ENCODE measurements around the gene C1QL4.
A peak's percentile ranks its signal among the peaks of the same experiment; 100 is the strongest.

C1QL4 gene

GRCh38 chr12:49347311-49348193 is 10.6 kb upstream of the C1QL4 start:
- DNase-seq, result peak; percentile 82

DNA sequence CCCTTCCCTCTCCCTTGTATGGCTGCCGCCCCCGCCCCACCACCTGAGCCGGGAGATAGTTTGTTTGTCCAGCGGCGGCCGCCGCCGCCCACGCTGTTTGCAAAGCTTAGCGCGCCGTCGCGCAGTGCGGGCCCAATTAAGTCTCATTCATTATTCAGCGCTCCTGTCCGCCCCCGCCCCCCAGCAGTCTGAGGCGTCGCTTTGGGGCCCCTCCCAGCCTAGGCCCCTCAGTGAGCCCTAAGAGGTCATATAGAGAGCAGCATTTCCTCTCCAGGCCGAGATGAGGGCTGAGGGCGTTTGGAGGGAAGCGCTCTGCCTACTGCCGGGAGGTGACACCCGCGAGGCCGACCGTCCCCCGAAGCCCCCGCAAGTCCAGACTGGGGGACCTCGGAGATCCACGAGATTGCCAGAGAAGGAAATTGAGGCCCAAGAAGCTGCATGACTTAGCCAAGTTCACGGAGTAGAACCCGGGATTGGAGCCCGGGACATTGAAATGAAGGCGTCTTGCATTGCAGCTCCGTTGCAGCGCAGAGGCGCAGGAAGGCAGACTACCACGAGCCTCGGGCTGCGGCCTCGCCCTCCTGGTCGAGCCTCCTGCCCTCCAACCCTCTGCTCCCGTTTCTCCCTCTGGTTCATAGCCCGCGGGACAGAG is 9.8 kb upstream of the C1QL4 start, which contains the start of gene DNAJC22:
Gene DNAJC22 (plus strand): TSS at position 230 of the 652 bp plus-strand sequence. CDS start 1,985 bp downstream, outside the sequence.
- no peak for DNase-seq

DNA sequence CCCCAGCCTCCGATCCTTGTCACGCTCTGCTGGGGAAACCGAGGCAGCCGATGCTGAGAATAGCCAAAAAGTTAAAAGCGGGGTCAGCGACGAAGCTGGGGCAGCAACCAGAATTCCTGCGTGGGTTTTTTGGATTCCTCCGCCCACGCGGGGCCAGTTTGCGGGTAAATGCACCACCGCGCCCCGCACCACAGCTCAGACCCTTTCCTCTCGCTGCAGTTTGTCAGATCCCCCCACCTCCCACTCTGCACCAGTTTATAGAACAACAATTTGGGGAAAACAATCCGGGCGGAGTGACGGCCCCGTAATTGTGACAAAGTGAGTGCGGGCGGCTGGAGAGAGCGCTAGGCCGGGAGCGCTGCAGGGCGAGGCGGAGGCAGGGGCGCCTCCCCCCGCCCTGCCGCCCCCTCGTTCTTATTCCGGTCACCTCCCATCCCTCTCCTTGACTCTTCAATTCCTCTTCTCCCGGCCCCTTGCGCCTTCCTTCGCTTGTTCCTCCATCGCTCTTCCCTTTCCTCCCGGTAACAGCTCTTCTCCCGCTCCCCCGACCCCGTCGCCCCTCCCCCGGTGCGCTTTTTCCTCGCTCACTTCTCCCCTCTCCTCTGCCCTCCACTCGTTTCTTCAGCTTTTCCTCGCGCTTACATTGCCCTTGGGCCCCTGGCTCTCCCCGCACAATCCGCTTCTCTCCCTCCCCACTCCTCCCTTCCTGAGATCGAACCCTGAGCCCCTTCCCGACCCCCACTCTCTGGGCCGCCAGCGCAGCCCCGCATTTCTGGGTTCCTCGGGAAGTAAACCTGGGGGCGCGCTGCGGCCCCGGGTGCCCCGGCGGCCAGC is 9.1 kb upstream of the C1QL4 start:
- DNase-seq, result no peak

GRCh38 chr12:49345051-49345824 is 8.2 kb upstream of the C1QL4 start:
- DNase-seq, result no peak

GRCh38 chr12:49344486-49345050 is 7.6 kb upstream of the C1QL4 start:
- no peak for DNase-seq

DNA sequence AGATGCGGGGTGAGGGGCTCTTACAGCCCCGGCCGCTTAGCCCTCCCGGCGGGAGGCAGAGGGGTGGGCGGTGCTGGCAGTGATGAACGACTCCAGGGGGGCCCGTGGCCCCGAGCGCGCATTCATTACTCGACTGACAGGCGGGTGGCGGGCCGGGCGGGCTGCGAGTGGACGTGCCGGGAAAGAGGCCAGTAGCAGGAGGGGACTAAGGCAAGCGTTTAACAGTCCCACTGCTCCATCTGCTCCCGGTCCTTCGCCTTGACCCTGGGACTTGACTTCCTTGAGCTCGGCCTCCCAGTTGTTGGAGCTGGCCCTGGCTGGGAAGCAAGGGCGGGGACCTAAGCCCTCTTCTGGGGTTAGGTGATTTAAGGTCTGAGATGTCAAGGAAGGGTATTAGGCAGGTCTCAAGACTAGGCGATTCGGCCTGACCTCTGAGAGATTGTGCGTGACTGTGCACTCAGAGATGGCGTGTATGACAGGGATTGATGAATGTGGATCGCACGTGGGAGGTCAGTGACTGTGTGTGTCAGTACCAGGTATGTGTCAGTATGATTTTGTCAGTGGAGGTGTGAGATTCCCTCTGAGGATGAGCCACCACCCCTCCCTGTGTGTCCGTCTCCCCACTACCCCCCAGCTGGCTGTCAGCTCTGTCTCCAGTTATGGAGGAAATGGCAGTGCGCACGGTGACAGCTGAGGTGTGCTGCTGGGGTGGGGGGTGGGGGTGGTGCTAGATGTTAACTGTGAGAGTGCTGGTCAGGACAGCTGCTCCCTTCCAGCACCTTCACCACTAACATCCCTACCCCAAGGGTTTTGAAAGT is 6.1 kb upstream of the C1QL4 start:
- DNase-seq, result no peak

- DNase-seq, result peak; percentile 65
Observed at GRCh38 chr12:49342066-49342913, 5.3 kb upstream of the C1QL4 start.

GRCh38 chr12:49341777-49342065 is 4.7 kb upstream of the C1QL4 start:
- DNase-seq, result no peak

GRCh38 chr12:49340971-49341776 is 4.2 kb upstream of the C1QL4 start:
- DNase-seq, result no peak

GRCh38 chr12:49340095-49340870 is 3.3 kb upstream of the C1QL4 start:
- no peak for DNase-seq

- DNase-seq, result no peak
Observed at GRCh38 chr12:49339464-49339861, 2.5 kb upstream of the C1QL4 start.

- DNase-seq, result no peak
Observed at GRCh38 chr12:49338830-49339463, 2.0 kb upstream of the C1QL4 start.

GRCh38 chr12:49335955-49336644 is 888 bp downstream of the C1QL4 start:
- no peak for DNase-seq

- no peak for DNase-seq
Observed at GRCh38 chr12:49335118-49335954, 1.7 kb downstream of the C1QL4 start.

GRCh38 chr12:49334681-49335080 is 2.3 kb downstream of the C1QL4 start:
- DNase-seq, result no peak

GRCh38 chr12:49334226-49334625 is 2.8 kb downstream of the C1QL4 start:
- DNase-seq, result no peak
